Amniotic stem cell (primary cell): ENCODE measurements around the gene RBM5.

Experiments
- DNase-seq: peaks from one replicate; lab custom pipeline; 2025; lab: John Stamatoyannopoulos, UW

RBM5 gene

DNA sequence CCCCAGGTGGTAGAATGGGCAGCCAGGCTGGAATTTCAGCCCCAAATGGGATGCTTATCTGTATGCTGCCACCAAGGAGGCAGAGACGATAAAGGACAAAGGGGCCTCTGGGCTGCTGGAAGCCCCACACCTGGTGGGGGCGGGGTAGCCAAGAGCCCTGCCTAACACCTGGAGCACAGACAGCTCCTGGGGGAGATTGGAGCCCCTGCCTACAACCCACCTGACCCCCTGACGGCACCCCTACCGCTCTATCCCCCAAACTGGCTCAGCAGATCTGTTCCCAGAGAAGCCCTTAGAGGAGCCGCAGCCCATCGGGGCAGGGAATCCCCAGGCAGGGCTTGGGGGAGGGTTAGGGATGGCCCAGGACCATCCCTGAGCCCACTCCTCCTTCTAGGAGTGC lies 50.6 kb downstream of the RBM5 start:
- DNase-seq: no peak

DNA sequence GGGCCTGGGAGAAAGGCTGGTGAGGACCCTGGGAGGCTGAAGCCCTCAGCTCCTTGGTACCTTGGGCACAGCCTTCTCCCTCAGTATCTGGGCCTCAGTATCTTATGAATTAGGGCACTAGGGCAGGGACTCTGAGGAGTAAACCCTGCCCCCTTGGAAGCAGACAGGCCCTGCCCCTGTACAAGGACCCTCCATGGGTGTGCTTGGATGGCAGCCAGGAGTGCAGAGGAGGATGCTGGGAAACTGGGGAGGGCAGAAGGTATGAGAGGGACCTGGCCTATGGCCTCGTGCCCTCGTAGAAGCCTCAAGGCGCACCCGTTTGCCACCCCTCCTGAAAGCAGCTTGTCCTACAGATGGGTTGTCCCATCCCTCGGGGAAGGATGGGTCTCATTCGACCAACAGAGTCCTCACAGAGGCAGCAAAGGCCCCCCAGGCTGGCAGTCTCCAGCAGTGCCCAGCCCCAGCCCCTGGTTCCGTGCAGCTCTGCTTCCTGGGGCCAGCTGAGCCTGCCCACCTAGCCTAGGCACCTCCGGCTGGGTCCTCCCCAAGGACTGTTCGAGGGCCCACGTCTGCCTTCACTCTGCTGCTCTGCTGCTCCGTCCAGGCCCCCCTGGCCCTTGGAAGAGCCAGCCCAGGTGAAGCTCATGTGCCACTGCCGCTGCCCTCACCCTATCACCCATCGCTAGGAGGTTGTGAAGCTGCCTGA lies 51.2 kb downstream of the RBM5 start:
- DNase-seq: no peak

DNA sequence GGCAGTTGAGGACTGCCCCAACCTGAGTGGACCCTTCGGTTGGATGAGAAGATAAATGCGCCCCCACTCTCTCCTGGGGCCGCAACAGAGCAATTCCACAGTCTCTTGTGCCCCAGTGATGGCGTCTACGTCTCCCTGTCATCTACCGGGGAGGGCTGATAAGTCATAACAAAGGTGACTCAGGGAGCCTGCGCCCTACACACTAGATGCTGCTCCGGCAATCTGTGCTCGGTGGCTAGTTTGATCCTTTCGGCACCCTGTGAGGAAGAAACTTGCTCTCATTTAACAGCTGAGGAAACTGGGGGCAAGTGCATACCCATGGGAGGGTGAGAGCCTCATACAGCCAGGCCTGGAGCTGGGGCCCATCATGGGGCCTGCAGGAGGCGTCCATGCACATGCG lies 52.3 kb downstream of the RBM5 start:
- no peak for DNase-seq

DNA sequence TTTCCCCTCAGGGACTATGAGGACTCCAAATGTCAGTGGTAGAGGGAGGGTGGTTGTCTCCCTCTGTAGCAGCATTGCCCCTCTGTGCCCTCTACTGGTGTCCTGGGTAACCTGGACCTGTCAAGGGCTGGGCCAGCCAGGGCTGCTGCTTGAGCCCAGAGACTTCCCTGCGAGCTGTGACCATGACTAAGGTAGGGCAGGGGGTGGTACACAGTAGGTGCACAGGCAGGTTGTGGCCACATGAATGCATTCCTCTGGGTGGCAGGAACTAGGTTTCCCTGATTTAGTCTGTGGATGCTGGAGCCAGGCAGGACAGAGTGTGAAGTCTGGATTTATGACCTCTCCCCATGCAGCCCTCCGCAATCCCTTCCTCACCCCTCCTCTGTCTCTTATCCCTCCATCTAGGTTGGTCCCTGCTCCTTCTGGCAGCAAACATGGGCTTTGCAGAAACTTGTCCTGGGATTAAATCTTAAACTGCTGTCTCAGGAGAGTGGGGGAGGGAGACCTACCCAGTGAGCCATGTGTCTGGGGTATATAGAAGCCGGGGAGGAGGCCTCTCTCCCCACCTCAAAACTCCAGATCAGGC lies 57.7 kb downstream of the RBM5 start:
- no peak for DNase-seq

DNA sequence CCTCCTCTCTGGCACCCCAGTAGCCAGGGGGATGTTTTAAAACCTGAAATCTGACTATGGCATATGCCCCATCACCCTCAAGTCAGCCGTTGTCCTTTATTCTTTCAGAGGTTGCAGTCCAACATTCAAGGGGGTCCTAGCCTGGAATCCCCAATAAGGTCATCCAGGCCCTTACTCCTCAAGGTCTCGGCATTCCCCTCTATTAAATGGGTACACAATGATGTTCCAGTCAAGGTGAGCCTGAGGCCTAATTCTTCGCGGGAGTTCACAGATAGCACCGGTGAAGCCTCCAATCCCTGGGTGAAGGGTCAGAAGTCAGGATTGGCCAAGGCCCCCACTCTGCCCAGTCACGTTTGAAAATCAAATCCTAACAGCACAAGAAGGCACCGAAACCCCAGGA lies 58.3 kb downstream of the RBM5 start:
- DNase-seq: no peak

DNA sequence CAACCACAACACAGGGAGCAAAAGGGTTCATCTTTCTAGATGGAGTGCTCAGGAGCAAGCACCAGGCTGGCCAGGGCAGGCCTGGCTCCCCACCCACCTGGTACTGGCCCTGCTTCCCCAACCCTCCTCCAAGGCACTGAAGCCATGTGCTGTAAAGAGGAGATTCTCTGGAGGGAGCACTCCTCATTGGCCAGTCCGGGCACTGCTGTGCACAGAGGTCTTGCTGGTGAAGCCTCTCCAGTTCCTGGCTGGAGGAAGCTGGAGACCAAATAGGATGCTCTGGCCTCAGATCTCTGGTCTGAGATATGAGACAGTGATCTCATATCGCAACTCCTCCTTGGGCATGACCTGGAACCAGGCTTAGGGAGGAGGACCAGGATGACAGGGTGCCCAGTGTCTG lies 58.7 kb downstream of the RBM5 start:
- DNase-seq: no peak

DNA sequence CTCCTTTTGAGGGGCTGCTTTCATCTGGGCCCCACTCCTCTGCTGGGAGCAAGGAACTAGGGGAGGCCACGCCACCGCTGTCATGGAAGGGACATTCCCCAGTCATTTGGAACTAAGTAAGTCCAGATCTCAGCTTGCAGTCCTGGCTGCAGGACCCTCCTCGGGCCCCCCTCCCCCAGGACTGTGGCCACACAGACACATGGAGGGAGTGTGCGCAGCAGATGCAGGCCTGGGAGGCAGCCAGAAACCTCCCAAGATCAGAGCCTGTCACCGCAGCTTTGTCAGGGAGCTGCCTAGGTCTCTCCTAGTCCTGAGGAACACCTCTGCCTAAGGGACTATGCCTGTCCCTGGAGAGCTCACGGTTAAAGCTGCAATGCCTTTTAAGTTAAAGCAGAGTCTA lies 59.1 kb downstream of the RBM5 start:
- DNase-seq: no peak

DNA sequence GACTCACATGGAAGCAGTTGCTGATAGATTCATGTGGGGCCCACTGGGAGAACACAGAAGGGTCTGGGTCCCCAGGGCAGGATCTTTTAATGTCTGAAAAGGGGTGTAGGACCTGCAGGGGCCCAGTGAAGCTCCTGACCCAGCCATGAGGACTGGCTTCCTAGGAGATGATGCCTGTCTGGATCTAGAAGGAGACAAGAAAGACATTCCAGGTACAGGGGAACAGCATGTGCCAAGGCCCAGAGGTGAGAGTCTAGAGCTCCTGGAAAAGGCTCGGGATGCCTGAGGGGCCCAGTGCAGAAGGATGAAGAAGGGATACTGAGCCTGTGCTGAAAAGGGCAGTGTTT lies 61.7 kb downstream of the RBM5 start:
- DNase-seq: no peak

DNA sequence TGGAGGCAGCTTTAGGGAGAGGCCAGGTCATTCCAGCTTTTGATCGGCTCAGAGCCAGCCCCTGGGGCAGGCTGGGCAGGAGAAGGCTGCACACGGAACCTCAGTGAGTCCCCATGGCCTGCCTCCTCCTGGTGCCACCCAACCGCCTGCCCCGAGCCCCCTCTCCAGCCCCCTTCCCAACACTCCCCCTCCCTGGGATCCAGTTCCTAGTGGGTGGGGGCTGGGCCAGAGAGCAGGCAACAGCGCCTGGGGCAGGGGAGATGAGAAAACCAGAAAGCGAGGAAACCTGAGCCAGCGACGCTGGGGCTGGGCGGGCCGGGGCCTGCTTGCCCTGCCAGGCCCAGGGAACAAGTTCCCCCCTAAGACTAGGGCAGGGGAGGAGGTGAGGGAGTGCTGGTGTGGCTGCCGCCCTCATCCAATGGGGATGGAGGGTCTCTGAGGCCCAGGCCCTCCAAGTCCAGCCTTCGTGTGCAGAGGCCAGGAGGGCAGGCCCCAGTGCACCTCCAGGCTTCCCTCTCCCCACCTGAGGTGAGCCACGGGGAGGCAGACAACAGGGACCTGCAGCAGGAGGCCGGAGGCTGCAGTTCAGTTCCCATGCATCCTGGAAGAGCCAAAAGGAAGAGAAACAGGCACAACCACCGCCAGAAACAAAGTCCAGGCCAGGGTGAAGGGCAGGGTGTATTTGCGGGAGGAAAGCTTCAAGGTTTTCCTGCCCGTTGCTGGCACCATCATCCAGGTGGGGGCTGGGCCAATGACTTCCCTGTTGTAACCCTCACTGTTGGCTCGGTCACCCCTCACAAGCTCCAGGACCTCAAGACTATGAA lies 62.4 kb downstream of the RBM5 start:
- DNase-seq: no peak

DNA sequence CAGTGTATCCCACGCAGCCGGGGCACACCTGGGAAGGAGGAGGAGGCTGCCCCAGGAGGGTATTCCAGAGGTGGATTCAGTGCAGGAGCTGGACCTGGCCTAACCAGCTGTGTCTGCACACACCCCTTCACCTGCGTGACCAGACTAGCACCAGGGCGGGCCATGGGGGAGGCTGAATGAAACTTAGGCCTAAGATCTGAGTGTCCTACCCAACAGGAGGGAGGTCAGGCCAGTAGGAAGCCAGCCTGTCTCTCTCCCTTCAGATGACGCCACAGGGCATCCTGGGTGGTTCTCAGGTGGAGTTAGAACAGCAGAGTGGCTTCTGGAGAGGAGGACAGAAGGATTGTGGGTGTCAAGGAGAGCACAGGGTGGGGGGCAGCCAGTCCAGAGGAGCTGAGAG lies 63.0 kb downstream of the RBM5 start:
- DNase-seq: no peak

DNA sequence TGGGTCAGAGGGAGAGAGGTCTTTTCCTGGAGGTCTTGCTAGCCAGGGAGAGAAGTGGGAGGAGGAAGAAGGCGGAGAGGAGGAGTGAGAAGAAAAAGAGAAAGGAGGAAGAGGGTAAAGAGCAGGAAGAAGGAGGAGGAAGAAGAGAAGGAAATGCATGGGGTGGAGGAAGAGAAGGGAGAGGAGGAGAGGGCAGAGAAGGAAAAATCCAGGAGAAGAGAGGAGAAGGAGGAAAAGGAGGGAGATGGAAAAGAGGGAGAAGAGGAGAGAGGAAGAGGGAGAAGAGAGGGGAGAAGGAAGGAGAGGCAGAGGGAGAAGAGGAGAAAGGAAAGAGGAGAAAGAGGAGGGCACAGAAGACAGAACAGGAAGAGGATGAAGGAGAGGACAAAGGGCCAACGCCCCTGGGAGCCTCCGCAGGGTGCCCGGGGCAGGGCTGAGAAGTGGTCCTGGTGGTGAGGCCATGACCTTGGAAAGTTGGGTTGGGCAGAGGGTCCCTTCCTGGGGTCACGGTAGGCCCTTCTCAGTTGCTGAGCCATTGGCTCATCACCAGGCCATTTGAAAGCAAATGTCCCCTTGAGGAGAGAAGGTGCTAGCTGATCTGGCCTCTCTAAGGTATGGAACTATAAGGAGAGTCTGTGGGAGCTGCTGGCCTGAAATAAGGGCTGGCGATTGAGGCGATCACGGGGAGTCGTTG lies 65.2 kb downstream of the RBM5 start:
- DNase-seq: no peak

DNA sequence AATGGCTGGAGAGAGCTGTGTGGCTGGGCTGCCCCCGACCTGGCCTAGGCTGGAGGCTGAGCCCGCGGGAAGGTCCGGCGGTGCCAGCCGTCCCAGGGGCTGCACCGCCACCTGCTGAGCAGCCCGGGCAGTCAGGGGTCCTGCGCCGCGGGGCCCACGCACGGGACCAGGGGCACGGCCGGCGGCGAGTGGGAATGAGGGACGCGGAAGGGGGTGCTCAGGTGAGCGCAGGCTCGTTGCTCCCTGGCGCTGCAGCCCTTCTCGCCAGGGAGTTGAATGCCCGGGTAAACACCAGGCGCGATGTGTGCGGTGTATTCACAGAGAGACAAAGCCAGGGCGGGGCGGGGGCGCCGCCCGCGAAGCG lies 65.7 kb downstream of the RBM5 start:
- no peak for DNase-seq

DNA sequence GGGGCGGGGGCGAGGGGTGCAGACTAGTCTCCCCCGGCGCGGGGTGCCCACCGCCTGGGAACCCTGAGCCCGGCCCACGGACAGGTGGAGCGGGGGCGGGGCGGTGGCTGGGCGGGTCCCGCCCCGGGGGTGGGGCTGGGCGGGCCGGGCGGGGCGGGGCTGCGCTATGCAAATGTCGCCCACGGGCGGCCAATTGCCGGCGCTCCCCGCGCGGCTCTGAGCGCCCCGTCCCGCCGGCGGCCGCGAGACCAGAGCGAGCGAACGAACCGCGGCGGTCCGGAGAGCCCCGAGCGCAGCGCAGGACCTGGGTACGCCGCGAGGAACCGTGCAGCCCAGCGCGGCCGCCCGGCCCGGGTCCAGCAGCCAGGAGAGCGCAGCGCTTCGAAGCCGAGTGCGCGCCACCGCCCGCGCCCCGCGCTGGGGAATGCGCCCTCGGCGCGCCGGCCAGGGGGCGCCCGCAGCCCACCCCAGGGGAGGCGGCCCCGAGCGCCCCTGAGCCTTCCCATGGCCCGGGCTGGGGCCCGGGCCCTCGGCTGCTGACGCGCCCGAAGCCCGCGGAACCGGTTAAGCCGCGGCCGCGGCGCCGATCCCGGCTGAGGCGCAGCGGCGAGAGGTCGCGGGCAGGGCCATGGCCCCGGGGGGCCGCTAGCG lies 66.2 kb downstream of the RBM5 start, which contains the start of gene SEMA3F:
TSS of gene SEMA3F (plus strand) at position 485 of the 651 bp plus-strand sequence. CDS start 4,299 bp downstream, outside the sequence.
- peak; percentile 44 for DNase-seq

DNA sequence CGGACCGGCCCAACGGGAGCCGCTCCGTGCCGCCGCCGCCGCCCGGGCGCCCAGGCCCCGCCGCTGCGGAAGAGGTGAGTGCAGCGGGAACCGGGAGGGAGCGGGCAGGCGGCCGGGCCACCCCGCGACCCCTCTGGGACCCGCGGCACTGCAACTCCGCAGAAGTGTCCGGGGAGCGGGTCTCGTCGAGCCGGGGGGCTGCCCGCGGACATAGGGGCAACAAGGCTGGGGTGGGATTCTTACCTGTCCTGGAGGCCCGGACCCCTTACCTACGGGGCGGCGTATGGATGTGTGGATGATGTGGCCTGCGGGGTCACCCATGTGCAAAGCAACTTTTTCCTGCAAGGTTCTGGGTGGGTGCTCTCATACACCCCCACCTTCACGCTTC lies 66.8 kb downstream of the RBM5 start:
- no peak for DNase-seq

DNA sequence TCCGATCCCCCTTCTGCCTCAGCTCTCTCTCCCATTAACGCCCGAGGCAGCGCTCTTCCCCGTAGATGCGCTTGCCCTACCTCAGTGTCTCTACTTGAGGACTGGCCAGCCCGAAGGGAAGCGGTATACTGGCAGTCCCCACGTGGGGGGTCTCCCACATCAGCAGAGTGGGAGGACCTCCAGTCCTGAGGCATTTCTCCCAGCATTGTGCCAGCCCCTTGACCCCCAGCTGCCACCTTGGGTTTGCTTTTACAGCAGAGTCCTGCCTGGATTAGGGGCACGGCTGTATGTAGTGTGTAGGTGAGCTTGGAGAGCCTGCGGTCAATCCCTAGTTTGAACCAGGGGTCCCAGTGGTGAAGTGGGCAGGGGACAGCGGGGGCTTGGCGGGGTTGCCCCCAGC lies 67.2 kb downstream of the RBM5 start:
- no peak for DNase-seq

DNA sequence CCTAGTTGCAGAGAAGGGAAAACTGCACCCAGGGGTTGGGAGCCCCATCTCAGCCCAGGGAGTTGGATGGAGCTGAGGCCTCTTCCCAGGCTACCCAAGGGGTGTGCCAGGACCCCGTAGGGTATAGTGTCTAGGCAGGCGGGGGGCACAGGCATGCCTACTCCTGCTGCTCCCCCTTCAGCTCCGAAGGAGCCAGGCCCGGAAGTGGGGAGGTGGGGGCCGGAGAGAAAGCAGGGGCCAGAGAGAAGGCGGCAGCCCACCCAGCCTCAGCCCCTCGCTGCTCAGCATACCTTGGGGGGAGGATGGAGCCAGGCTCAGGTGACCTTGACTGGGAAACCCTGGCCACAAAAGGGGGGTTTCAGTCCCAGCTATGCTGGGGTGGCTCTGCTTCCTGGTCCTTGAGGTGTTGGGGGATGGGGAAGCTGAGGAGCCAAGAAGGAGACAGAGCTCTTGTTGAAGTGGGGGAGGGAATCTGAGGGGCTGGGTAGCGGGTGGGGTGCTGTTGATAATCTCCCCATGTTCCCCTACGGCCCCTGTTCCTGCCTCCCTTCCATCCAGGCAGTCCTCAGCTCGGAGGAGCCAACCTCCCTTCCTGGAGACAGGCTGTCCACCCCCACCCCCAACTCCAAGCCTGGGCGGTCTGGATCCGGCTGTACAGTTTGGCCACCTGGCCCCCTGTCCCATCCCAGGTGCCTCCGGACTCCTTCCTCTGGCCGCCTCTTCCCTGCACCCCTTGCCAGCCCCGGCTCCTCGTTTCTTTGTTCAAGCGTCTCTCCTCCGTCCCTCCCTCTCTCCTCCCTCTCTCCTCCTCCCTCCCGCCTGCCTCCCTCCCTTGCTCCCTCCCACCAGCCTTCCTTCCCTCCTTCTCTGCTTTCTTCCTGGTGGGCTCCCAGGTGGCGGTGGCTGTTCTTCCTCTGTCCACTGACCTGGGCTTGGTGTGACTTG lies 68.1 kb downstream of the RBM5 start:
- DNase-seq: no peak

DNA sequence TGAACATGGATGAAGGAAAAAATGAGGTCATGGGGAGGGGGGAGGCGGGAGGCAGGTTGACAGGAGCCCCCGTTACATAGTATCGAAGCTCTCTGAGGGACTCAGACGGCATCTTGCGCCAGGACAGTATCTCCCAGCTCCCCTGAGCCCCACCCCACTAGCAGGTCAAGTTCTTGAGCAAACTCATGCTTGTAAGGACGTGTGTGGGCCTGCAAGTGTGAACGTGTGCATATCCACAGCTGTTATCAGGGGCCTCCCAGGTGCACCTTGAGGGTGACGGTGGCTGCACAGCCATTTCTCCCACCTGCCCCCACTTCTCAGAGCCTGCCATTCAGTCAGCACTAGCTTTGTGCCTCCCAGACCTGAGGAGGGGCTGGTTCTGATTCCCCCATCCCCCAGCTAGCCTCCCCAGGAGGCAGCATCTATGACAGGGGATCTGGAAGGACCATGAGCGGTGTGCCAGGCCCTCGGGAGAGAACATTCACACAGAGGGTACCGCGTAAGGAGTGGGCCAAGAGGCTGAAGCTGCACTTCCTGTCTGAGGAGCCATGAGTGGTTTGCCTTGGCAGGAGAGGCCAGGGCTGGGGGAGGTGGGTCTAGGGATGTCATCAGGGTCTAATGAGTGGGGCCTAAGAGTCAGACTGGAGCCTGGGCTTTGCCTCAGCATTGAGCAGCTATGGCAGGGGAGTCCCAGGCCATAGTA lies 69.3 kb downstream of the RBM5 start:
- DNase-seq: no peak

DNA sequence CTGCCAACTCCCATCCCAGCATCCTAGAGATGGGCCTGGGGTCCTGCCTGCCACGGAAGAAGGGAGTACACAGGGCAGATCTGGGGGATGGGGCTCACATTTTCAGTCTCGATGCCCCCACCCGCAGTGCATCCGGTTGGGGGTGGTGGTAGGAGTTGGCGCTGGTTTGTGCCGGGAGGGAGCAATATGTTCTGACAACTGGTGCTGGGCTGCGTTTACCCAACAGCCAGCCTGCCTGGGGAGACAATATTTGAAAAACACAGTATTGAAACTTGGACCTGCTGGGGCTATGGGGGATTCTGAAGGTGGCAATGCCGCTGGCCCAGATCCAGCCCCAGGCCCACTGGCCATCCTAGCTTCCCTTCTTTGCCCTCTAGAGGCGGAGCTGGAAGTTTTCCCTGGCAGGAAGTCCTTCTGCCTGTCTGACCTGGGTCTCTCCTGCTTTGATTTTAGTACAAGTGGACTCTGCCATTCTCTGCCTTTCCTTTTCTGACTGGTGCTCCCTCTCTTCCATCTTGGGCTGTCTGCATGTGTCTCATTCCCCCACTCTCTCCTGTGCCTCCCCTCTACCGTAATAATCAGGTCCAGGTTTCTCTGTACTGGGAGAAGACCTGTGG lies 69.9 kb downstream of the RBM5 start:
- DNase-seq: no peak

DNA sequence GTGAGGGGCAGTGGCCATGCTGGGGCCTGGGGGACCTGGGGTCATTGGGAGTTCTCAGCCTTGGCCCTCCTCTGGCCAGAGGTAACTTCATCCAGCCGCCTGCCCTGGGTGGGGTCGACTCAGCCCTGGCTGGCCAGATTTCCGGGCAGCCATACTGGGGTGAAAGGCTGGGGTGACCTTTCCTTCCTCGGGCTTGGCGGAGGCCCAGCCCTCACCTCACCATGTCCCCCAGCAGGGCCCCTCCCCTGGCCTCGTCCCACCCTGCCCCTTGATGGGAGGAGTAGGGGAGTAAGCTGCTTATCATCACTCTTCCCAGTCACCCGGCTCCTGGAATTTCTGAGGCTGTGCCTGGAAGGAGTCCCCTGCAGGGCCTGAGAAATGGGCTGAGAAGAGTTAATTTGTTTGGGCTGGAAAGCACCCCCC lies 71.9 kb downstream of the RBM5 start:
- no peak for DNase-seq

DNA sequence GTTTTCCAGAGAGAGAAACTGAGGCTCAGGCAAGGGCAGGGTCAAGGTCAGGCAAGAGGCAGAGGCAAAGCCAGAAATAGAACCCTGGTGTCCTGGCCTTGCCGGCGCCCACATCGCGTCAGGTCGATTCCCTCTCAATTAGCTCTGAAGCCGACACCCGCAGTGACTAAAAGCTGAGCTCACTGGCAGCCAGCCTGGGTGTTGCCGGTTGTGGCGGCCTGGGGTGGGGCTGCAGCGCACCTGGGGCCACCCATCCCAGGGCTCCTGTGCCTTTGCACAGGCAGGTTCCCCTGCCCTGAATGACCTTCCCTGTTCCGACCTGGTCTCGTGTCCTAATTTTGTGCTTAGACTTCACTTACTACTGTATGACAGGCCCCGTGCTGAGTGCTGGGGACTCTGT lies 72.6 kb downstream of the RBM5 start:
- no peak for DNase-seq
